Upper lobe of right lung (tissue), 1 donor: Measurements from ENCODE around the gene LRP1-AS. TPM values are rescaled to one million over a fixed set of nuclear protein-coding genes. Genes with fewer than 3 reads are reported as not detected.

Experiments
- ATAC-seq: fragments of 200-7000 bp; cut with Tn5 transposase; one replicate; pipeline ENCODE4 v1.9.1; 2020; ENCODE audit warnings: mild to moderate bottlenecking, moderate library complexity
- DNase-seq: peaks from one replicate; pipeline ENCODE4 v3.0.0-alpha.2; 2020
- H3K27ac ChIP-seq: fragments of 200-600 bp; one replicate; pipeline ENCODE4 v1.8.0; 2022
- H3K27me3 ChIP-seq: fragments of 200-600 bp; one replicate; pipeline ENCODE4 v1.8.0; 2022; ENCODE audit warnings: mild to moderate bottlenecking
- H3K36me3 ChIP-seq: fragments of 200-600 bp; one replicate; pipeline ENCODE4 v1.8.0; 2022
- H3K4me1 ChIP-seq: fragments of 200-600 bp; one replicate; pipeline ENCODE4 v1.8.0; 2022
- H3K4me3 ChIP-seq: fragments of 200-600 bp; one replicate; pipeline ENCODE4 v1.8.0; 2022; ENCODE audit warnings: mild to moderate bottlenecking
- H3K9me3 ChIP-seq: fragments of 200-600 bp; one replicate; pipeline ENCODE4 v1.8.0; 2022
- CTCF ChIP-seq: fragments of 200-600 bp; IDR thresholded peaks from one replicate; pipeline ENCODE4 v1.8.0; 2022; ENCODE audit warnings: antibody characterized with exemption
- intact Hi-C: fragments of 100-400 bp; cut with DNase I; formaldehyde crosslinking; loops from one replicate; pipeline ENCODE4 v1.11.0; 2022
- total RNA-seq: library from RNA; stranded (reverse); fragmentation: NEBNext Ultra II Directional; extraction: Animal tissue kit (Norgen Biotek cat#: 25700); gene quantifications from one replicate; pipeline ENCODE4 v1.2.1, GENCODE V29; 2021
- donor health status: DM: no; HTN: yes; CAD: no; lungs with severe emphysema.

The LRP1-AS gene
- total RNA-seq, 1 donor from 2014 or later, result not detected

GRCh38 chr12:57182918-57183575 is 35.6 kb upstream of the LRP1-AS start:
- Histone ChIP-seq H3K27ac (no peak overlapping the region), H3K4me3 (no peak overlapping the region), H3K27me3 (no peaks in the 10 kb centered on the region), H3K36me3 (peaks cover 83% of the 10 kb centered on the region), H3K4me1 (no peaks in the 10 kb centered on the region), H3K9me3 (no peaks in the 10 kb centered on the region)
- DNase-seq (peak; percentile 84), ATAC-seq (peak; percentile 90)
- TF ChIP-seq CTCF, result peak; percentile 84
- intact Hi-C loops, result loop anchor here (10.0 kb wide), 1 partner anchor 118 kb away; no protein-coding TSS in a partner anchor

DNA sequence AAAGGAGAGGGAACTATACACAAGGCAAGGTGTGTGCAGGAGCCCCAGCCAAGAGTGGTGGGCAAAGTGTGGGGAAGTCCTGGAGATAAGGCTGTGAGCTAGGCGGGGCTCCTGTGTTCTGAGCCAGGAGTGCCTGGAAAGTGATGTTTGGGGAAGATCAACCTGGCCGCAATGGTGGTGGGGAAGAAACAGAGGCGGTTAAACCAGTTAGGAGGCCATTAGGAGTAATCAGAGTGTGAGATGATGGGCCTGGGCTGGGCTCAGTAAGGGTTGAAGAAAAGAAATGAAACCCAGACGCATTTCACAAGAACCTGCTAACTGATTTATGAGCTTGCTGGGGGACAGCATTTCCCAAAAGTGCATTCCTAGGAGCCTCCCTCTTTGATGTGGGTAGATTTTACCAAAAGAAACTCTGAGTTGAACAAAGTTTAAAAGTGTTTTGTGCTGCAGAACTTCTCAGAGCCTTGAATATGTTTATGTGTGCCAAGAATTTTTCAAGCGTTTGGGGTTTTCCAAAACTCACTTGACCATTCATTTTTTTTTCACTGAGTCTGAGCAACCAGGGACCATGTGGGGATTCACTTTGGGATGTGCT is 34.2 kb upstream of the LRP1-AS start:
- no peak for ATAC-seq
- Histone ChIP-seq H3K4me1 (no peaks in the 10 kb centered on the region), H3K9me3 (no peaks in the 10 kb centered on the region), H3K27me3 (no peaks in the 10 kb centered on the region), H3K4me3 (no peak overlapping the region), H3K27ac (no peak overlapping the region), H3K36me3 (peaks cover 82% of the 10 kb centered on the region)
- no peak for TF ChIP-seq CTCF
- intact Hi-C loops, result loop anchor here (10.0 kb wide), 1 partner anchor 117 kb away; no protein-coding TSS in a partner anchor
- DNase-seq, result no peak

- ATAC-seq (no peak), DNase-seq (no peak)
- intact Hi-C loops, result loop anchor here (10.0 kb wide), 1 partner anchor 116 kb away; no protein-coding TSS in a partner anchor
- Histone ChIP-seq H3K36me3 (peaks cover 82% of the 10 kb centered on the region), H3K27ac (no peak overlapping the region), H3K27me3 (no peaks in the 10 kb centered on the region), H3K4me3 (no peak overlapping the region), H3K4me1 (no peaks in the 10 kb centered on the region), H3K9me3 (no peaks in the 10 kb centered on the region)
- TF ChIP-seq CTCF, result no peak
Observed at GRCh38 chr12:57181072-57181471, 33.7 kb upstream of the LRP1-AS start.

DNA sequence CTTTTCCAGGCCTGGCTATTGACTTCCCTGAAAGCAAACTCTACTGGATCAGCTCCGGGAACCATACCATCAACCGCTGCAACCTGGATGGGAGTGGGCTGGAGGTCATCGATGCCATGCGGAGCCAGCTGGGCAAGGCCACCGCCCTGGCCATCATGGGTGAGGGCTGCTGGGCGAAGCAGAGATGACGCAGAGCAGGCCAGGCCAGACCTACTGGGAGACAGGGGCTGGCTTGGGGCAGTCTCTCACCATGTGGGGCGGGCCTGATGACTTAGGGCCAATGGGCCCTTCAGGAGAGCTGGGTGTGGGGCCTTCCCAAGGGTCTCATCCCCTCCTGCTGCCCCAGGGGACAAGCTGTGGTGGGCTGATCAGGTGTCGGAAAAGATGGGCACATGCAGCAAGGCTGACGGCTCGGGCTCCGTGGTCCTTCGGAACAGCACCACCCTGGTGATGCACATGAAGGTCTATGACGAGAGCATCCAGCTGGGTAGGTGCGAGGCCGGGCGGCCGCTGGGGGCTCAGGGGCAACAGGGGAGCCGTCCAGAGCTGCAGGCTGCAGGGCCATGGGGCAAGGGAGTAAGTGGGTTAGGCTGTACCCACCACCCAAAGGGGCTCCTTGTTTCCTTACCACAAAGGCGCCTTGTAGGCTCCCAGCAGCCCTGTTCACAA is 33.0 kb upstream of the LRP1-AS start:
- Histone ChIP-seq H3K36me3 (peaks cover 83% of the 10 kb centered on the region), H3K27me3 (no peaks in the 10 kb centered on the region), H3K9me3 (no peaks in the 10 kb centered on the region), H3K27ac (no peak overlapping the region), H3K4me1 (no peaks in the 10 kb centered on the region), H3K4me3 (no peak overlapping the region)
- no peak for ATAC-seq
- intact Hi-C loops, result loop anchor here (10.0 kb wide), 1 partner anchor 116 kb away; no protein-coding TSS in a partner anchor
- DNase-seq, result no peak
- TF ChIP-seq CTCF, result no peak

- ATAC-seq, result no peak
- no peak for DNase-seq
- Histone ChIP-seq H3K27me3 (no peaks in the 10 kb centered on the region), H3K4me1 (no peaks in the 10 kb centered on the region), H3K4me3 (no peak overlapping the region), H3K27ac (no peak overlapping the region), H3K9me3 (no peaks in the 10 kb centered on the region), H3K36me3 (peaks cover 73% of the 10 kb centered on the region)
- no peak for TF ChIP-seq CTCF
- intact Hi-C loops, result loop anchor here (5.0 to 10.0 kb wide), 2 partner anchors 47 to 115 kb away; no protein-coding TSS in a partner anchor
Observed at GRCh38 chr12:57179331-57180086, 32.1 kb upstream of the LRP1-AS start.
